GM12878 (cell line): ENCODE data around the gene PRRT1B.

Experiments used
- BACH1 ChIP-seq: fragments of 450-650 bp; IDR thresholded peaks from 2 replicates; pipeline ENCODE4 v1.6.1; 2017; ENCODE audit warnings: mild to moderate bottlenecking, borderline replicate concordance
- CHD4 ChIP-seq: fragments of 200-600 bp; sonication (generic); IDR thresholded peaks from 2 replicates; pipeline ENCODE4 v1.6.1; 2016; ENCODE audit warnings: mild to moderate bottlenecking
- RCOR1 ChIP-seq: conservative IDR thresholded peaks from 2 replicates; pipeline ENCODE4 v1.6.1; 2012; ENCODE audit warnings: low read depth, low read length, improper control_type of control experiment
- ZNF274 ChIP-seq: IDR thresholded peaks from one replicate; pipeline ENCODE4 v1.8.0; 2011; ENCODE audit not compliant: insufficient read length, insufficient read depth
- TF ChIP-seq, protein P1 (sequence below), 3 experiments: IDR thresholded peaks in 2 of 3; conservative IDR thresholded peaks in 1 of 3; 2 replicates each; pipeline ENCODE4 v1.5.1; 2011; ENCODE audit warnings: low read depth in 3 of 3, low read length in 3 of 3, mild to moderate bottlenecking in 3 of 3, control low read depth in 2 of 3, moderate library complexity in 2 of 3, inconsistent platforms in 1 of 3, mixed read lengths in 1 of 3; ENCODE audit not compliant: control insufficient read depth in 2 of 3, insufficient read depth in 1 of 3; ENCODE audit errors: extremely low read depth in 1 of 3

DNA sequence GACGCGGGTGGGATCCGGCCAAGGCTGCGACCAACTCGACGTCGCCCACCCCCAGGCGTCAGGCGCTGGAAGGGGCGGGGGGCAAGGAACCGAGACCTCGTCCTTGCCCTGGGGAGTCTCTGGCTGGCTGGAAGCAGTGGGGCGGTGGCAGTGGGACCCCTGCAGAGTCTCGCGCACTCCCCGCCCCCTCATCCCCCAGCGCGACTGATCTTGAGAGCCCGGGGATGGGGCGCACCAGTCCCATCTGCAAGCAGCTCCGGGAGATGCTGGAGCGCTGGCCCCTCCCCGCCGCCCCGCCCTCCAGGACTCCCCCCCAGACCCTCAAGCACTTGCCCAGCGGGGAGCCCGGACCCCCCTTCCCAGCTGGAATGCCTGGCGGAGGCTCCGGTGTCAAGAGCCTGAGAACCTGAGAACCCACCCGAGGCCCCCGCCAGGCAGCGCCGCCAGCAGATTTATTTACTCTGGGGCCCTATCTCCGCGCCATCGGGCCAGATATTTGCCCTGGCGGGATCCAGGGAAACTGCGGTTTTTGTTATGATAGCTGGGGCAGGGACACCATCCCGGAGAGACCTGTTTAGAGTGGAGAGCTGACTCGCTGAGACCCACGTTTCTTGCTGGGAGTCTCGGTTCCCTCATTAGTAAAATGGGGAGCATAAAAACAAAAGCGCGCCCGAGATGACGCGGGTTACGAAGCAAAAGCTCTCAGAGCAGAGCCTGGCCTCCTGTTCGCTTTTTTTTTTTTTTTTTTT lies 1.2 kb downstream of the PRRT1B start:
- TF ChIP-seq, protein P1, sequence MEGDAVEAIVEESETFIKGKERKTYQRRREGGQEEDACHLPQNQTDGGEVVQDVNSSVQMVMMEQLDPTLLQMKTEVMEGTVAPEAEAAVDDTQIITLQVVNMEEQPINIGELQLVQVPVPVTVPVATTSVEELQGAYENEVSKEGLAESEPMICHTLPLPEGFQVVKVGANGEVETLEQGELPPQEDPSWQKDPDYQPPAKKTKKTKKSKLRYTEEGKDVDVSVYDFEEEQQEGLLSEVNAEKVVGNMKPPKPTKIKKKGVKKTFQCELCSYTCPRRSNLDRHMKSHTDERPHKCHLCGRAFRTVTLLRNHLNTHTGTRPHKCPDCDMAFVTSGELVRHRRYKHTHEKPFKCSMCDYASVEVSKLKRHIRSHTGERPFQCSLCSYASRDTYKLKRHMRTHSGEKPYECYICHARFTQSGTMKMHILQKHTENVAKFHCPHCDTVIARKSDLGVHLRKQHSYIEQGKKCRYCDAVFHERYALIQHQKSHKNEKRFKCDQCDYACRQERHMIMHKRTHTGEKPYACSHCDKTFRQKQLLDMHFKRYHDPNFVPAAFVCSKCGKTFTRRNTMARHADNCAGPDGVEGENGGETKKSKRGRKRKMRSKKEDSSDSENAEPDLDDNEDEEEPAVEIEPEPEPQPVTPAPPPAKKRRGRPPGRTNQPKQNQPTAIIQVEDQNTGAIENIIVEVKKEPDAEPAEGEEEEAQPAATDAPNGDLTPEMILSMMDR (IDR thresholded peaks at IDR 0.05 in 2 of 3, conservative IDR thresholded peaks at IDR 0.05 in 1 of 3; ENCODE audit: control insufficient read depth in 2 of 3, extremely low read depth in 1 of 3, insufficient read depth in 1 of 3, low read depth in 3 of 3, low read length in 3 of 3): no peak
- TF ChIP-seq RCOR1 (no peak), ZNF274 (no peak), CHD4 (no peak), BACH1 (no peak)
